Neural cell (in vitro differentiated cells): ENCODE data around the gene NTN3. TPM values are rescaled to one million over a fixed set of nuclear protein-coding genes. Genes with fewer than 3 reads are reported as not detected.

Source experiments
- H2AFZ ChIP-seq: fragments of 200-600, 300-800 bp; sonication (generic), shearing (Covaris generic); 2 replicates; pipeline ENCODE4 v1.6.0; 2014; ENCODE audit warnings: low read depth, mild to moderate bottlenecking, antibody characterized with exemption, low read length, moderate library complexity
- H3F3A ChIP-seq: fragments of 200-600 bp; shearing (Covaris generic); 2 replicates; pipeline ENCODE4 v1.6.1; 2016; ENCODE audit warnings: mild to moderate bottlenecking, moderate library complexity, mixed read lengths, antibody characterized with exemption, low read length; ENCODE audit not compliant: insufficient read depth, poor library complexity, severe bottlenecking
- H3K27ac ChIP-seq: fragments of 200-600, 300-800 bp; sonication (generic), shearing (Covaris generic); 2 replicates; pipeline ENCODE4 v1.5.1; 2014; ENCODE audit warnings: mild to moderate bottlenecking, low read length, moderate library complexity
- H3K27me3 ChIP-seq: fragments of 300-800, 200-600 bp; sonication (generic), shearing (Covaris generic); 2 replicates; pipeline ENCODE4 v1.6.0; 2014; ENCODE audit warnings: mild to moderate bottlenecking, low read depth, low read length, moderate library complexity; ENCODE audit not compliant: insufficient read depth
- H3K36me3 ChIP-seq: fragments of 300-800, 200-600 bp; sonication (generic), shearing (Covaris generic); 2 replicates; pipeline ENCODE4 v1.5.1; 2014; ENCODE audit warnings: mild to moderate bottlenecking, antibody characterized with exemption, low read length, moderate library complexity; ENCODE audit not compliant: insufficient read depth
- H3K4me2 ChIP-seq: fragments of 300-800, 200-600 bp; sonication (generic), shearing (Covaris generic); 2 replicates; pipeline ENCODE4 v1.6.0; 2014; ENCODE audit warnings: mild to moderate bottlenecking, low read length
- H3K4me3 ChIP-seq: fragments of 300-800, 200-600 bp; sonication (generic), shearing (Covaris generic); 2 replicates; pipeline ENCODE4 v1.5.1; 2014; ENCODE audit warnings: mild to moderate bottlenecking, low read length, moderate library complexity
- H3K79me2 ChIP-seq: fragments of 200-600 bp; shearing (Covaris generic); replicated peaks from 2 replicates; pipeline ENCODE4 v1.6.0; 2014; ENCODE audit warnings: mild to moderate bottlenecking, low read length, moderate library complexity; ENCODE audit not compliant: insufficient read depth
- H3K9ac ChIP-seq: fragments of 300-800, 200-600 bp; sonication (generic), shearing (Covaris generic); 2 replicates; pipeline ENCODE4 v1.6.1; 2016; ENCODE audit warnings: mild to moderate bottlenecking, low read length, mixed read lengths
- H3K9me2 ChIP-seq: fragments of 200-600 bp; shearing (Covaris generic); 2 replicates; pipeline ENCODE4 v1.6.1; 2016; ENCODE audit warnings: mild to moderate bottlenecking, low read length, mixed read lengths; ENCODE audit not compliant: insufficient read depth
- H3K9me3 ChIP-seq: fragments of 200-600, 300-800 bp; sonication (generic), shearing (Covaris generic); 2 replicates; pipeline ENCODE4 v1.6.1; 2016; ENCODE audit warnings: mild to moderate bottlenecking, mixed run types, low read length, moderate library complexity, mixed read lengths
- H4K20me1 ChIP-seq: fragments of 200-600 bp; shearing (Covaris generic); 2 replicates; pipeline ENCODE4 v1.6.1; 2016; ENCODE audit warnings: mild to moderate bottlenecking, mixed run types; ENCODE audit not compliant: insufficient read depth
- CTCF ChIP-seq: fragments of 450-650 bp; IDR thresholded peaks from 2 replicates; pipeline ENCODE4 v1.5.1; 2014; ENCODE audit warnings: antibody characterized with exemption, mild to moderate bottlenecking, moderate library complexity; ENCODE audit not compliant: poor library complexity, severe bottlenecking
- EP300 ChIP-seq: fragments of 450-650 bp; conservative IDR thresholded peaks from 2 replicates; pipeline ENCODE4 v1.6.1; 2014; ENCODE audit warnings: antibody characterized with exemption, mild to moderate bottlenecking, moderate library complexity; ENCODE audit not compliant: poor library complexity, severe bottlenecking
- EZH2 ChIP-seq: fragments of 200-600, 300-800 bp; shearing (Covaris generic), sonication (generic); IDR thresholded peaks from 2 replicates; pipeline ENCODE4 v1.6.1; 2014; ENCODE audit warnings: antibody characterized with exemption, low read length, borderline replicate concordance, mild to moderate bottlenecking; ENCODE audit not compliant: insufficient read depth, poor library complexity, severe bottlenecking
- MXI1 ChIP-seq: fragments of 450-650 bp; conservative IDR thresholded peaks from 2 replicates; pipeline ENCODE4 v1.6.1; 2014; ENCODE audit warnings: antibody characterized with exemption, mild to moderate bottlenecking; ENCODE audit not compliant: poor library complexity, severe bottlenecking
- POLR2AphosphoS5 ChIP-seq: IDR thresholded peaks from 2 replicates; pipeline ENCODE4 v1.6.1; 2012
- RAD21 ChIP-seq: fragments of 450-650 bp; conservative IDR thresholded peaks from 2 replicates; pipeline ENCODE4 v1.6.1; 2014; ENCODE audit warnings: antibody characterized with exemption, mild to moderate bottlenecking, moderate library complexity
- REST ChIP-seq: IDR thresholded peaks from 2 replicates; pipeline ENCODE4 v1.6.1; 2012; ENCODE audit warnings: borderline replicate concordance
- SMC3 ChIP-seq: fragments of 450-650 bp; conservative IDR thresholded peaks from 2 replicates; pipeline ENCODE4 v1.6.1; 2014; ENCODE audit warnings: antibody characterized with exemption, mild to moderate bottlenecking, moderate library complexity; ENCODE audit not compliant: poor library complexity
- TAF1 ChIP-seq: IDR thresholded peaks from 2 replicates; pipeline ENCODE4 v1.6.1; 2012; ENCODE audit warnings: low read depth
- polyA plus RNA-seq: library from polyadenylated mRNA; depleted of rRNA; stranded (reverse); fragments of >200 nt; gene quantifications from 2 replicates; pipeline ENCODE4 v1.2.3, GENCODE V29; 2014

The NTN3 gene
- polyA plus RNA-seq, 1 donor from 2014 or later, result 1.2 TPM

GRCh38 chr16:2505695-2506094 is 34.6 kb downstream of the NTN3 start:
- Histone ChIP-seq H3K79me2 (no peaks in the 10 kb centered on the region), H3K27ac (no peak overlapping the region)
- TF ChIP-seq POLR2AphosphoS5, result no peak
- TF ChIP-seq SMC3, result no peak
- TF ChIP-seq TAF1, result no peak
- TF ChIP-seq REST, result no peak
- no peak for TF ChIP-seq CTCF
- TF ChIP-seq EP300, result no peak
- TF ChIP-seq EZH2, result no peak
- no peak for TF ChIP-seq MXI1
- no peak for TF ChIP-seq RAD21

GRCh38 chr16:2507052-2507659 is 36.1 kb downstream of the NTN3 start:
- Histone ChIP-seq H2AFZ (no peak overlapping the region), H3K27me3 (no peaks in the 10 kb centered on the region), H3K9me2 (no peaks in the 10 kb centered on the region), H3K27ac (no peak overlapping the region), H3K9ac (no peak overlapping the region), H3K79me2 (no peaks in the 10 kb centered on the region), H4K20me1 (no peaks in the 10 kb centered on the region), H3K36me3 (no peaks in the 10 kb centered on the region), H3K4me2 (no peak overlapping the region), H3K9me3 (no peaks in the 10 kb centered on the region), H3F3A (no peaks in the 10 kb centered on the region), H3K4me3 (no peak overlapping the region)
- TF ChIP-seq CTCF, result no peak
- TF ChIP-seq SMC3, result no peak
- TF ChIP-seq MXI1, result no peak
- no peak for TF ChIP-seq EZH2
- no peak for TF ChIP-seq POLR2AphosphoS5
- TF ChIP-seq EP300, result no peak
- no peak for TF ChIP-seq TAF1

More at GRCh38 chr16:2505695-2506094, 34.6 kb downstream of the NTN3 start:
- no peaks in the 10 kb centered on the region for H3K9me2 ChIP-seq
- no peaks in the 10 kb centered on the region for H3F3A ChIP-seq
- no peak overlapping the region for H3K4me3 ChIP-seq
- H3K9me3 ChIP-seq, result no peaks in the 10 kb centered on the region
- H3K9ac ChIP-seq, result no peak overlapping the region
- no peak overlapping the region for H3K4me2 ChIP-seq
- H4K20me1 ChIP-seq, result no peaks in the 10 kb centered on the region
- no peaks in the 10 kb centered on the region for H3K36me3 ChIP-seq
- no peaks in the 10 kb centered on the region for H3K27me3 ChIP-seq
- no peak overlapping the region for H2AFZ ChIP-seq
